ENCODE results near the gene PTPRN2. TPM values are rescaled to one million over a fixed set of nuclear protein-coding genes. Genes with fewer than 3 reads are reported as not detected.

Gene PTPRN2
- total RNA-seq, 2 donors from 2014 or later, result 26.1 to 55.5 TPM

DNA sequence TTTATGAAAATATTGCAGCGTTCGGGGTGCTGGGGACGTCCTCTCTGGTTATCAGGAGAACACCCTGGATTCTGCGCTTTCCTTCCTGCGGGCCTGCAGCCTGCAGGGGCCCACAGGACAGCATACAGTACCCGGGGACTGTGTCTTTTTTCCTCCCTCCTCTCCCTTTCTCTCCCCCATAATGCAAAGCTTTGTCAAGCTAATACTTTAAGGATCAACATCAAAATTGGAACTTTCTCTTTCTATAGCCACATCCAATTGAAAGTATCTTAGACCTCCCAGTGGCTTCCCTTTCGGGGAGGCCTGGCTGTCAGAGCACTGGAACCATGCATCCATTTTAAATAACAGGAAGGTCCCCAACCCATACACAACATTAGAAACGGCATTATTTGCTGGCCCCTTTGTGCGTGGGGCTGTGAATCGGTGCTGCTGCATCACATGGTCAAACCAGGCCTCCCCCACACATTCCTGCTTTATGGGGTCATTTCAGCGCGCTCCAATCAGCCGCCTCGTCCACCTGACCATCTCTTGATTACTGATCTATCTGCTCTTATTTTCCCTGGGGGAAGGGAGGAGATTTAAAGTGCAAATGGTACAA is 745.8 kb downstream of the PTPRN2 start:
- 71% methylated on average over 14 of the region's 14 CpGs for WGBS
- intact Hi-C loops (cut with DNase I), result no loop called here
- H3K27ac ChIP-seq, result no peak overlapping the region
- DNase-seq (ENCODE audit: low spot score), result no peak
- no peaks in the 10 kb centered on the region for H3K4me1 ChIP-seq (replicated peaks)
- no peaks in the 10 kb centered on the region for H3K27me3 ChIP-seq (replicated peaks; ENCODE audit: insufficient read depth)
- no peak for TF ChIP-seq POLR2AphosphoS5 (IDR thresholded peaks at IDR 0.05)
- TF ChIP-seq POLR2A (IDR thresholded peaks at IDR 0.05), result no peak
- TF ChIP-seq, protein P1, sequence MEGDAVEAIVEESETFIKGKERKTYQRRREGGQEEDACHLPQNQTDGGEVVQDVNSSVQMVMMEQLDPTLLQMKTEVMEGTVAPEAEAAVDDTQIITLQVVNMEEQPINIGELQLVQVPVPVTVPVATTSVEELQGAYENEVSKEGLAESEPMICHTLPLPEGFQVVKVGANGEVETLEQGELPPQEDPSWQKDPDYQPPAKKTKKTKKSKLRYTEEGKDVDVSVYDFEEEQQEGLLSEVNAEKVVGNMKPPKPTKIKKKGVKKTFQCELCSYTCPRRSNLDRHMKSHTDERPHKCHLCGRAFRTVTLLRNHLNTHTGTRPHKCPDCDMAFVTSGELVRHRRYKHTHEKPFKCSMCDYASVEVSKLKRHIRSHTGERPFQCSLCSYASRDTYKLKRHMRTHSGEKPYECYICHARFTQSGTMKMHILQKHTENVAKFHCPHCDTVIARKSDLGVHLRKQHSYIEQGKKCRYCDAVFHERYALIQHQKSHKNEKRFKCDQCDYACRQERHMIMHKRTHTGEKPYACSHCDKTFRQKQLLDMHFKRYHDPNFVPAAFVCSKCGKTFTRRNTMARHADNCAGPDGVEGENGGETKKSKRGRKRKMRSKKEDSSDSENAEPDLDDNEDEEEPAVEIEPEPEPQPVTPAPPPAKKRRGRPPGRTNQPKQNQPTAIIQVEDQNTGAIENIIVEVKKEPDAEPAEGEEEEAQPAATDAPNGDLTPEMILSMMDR (IDR thresholded peaks at IDR 0.05), result no peak
- H3K9me3 ChIP-seq, result no peaks in the 10 kb centered on the region
- H3K4me3 ChIP-seq, result no peak overlapping the region
- no peaks in the 10 kb centered on the region for H3K36me3 ChIP-seq

DNA sequence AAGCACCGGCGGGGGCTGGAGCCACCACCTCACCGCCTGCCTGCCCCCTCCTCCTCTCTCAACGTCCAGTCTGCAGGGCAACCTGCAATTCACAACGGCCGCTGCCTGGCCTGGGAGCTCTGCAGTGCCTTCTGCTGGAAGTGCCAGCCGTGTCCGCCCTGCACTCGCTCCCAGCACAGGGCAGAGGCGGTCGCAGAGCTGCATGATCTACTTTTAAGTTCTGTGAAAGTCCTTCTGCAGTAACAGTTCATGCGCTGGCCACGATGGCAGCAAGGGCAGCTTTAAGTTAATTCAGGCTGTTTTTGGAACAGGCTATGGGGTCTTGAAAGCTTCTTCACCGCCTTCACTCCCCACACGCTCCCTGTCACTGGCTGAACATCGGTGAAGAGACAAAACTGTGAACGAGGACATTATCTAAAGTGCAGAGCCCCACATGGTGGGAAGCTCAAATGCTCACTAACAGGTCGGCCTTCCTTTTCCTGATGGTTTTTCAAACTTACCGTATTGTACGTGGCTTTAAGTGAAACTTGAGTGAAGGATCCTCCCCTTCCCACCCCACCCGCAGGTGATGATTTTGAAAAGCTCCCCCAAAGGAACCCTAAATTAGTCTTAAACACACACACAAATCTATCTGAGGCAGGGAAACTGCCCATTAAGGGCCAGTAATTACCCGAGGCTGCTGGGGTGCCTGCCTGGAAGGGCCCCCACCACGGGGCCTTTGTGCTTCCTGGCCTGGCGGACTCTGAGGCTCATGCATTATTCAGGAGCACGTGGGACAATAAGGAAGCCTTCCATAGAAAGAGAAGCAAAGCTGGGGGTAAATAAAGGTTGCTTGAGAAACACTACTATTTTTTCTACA is 746.5 kb downstream of the PTPRN2 start:
- no peaks in the 10 kb centered on the region for H3K4me1 ChIP-seq (replicated peaks)
- H3K27ac ChIP-seq, result no peak overlapping the region
- no peak for TF ChIP-seq POLR2A (IDR thresholded peaks at IDR 0.05)
- TF ChIP-seq, protein P1 (IDR thresholded peaks at IDR 0.05), result no peak
- TF ChIP-seq POLR2AphosphoS5 (IDR thresholded peaks at IDR 0.05), result no peak
- no peaks in the 10 kb centered on the region for H3K27me3 ChIP-seq (replicated peaks; ENCODE audit: insufficient read depth)
- no peaks in the 10 kb centered on the region for H3K36me3 ChIP-seq
- 63% methylated on average over 25 of the region's 25 CpGs for WGBS
- H3K9me3 ChIP-seq, result no peaks in the 10 kb centered on the region
- no peak overlapping the region for H3K4me3 ChIP-seq
- intact Hi-C loops (cut with DNase I), result no loop called here
- no peak for DNase-seq (ENCODE audit: low spot score)

DNA sequence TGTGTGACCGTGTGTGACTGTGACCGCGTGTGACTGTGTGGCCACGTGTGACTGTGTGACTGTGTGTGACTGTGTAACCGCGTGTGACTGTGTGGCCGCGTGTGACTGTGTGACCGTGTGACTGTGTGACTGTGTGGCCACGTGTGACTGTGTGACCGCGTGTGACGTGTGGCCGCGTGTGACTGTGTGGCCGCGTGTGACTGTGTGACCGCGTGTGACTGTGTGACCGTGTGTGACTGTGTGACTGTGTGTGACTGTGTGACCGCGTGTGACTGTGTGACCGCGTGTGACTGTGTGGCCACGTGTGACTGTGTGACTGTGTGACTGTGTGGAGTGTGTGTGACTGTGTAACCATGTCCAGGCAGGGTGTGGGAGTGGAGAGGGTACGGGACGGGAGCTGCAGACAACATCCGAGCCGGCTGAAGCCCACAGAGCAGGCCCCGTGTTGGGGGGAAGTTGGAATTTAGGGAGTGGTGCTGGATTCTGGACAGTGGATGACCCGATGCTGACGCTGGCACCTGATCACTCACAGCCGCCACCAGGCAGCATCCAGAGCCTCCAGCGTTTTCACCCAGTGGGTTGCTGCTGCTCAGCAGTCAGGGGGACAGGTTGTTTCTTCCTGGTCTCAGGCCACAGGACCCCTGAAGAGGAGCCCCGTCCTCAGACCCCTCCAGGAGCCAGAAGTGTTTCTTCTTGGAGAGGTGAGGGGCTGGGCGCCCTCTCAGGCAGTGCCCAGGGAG is 747.3 kb downstream of the PTPRN2 start:
- DNase-seq (ENCODE audit: low spot score), result no peak
- H3K4me1 ChIP-seq (replicated peaks), result no peaks in the 10 kb centered on the region
- WGBS, result 87% methylated on average over 36 of the region's 36 CpGs
- TF ChIP-seq POLR2A (IDR thresholded peaks at IDR 0.05) (no peak), POLR2AphosphoS5 (IDR thresholded peaks at IDR 0.05) (no peak)
- TF ChIP-seq, protein P1 (IDR thresholded peaks at IDR 0.05), result no peak
- no peaks in the 10 kb centered on the region for H3K36me3 ChIP-seq
- no peaks in the 10 kb centered on the region for H3K9me3 ChIP-seq
- no peak overlapping the region for H3K4me3 ChIP-seq
- H3K27me3 ChIP-seq (replicated peaks; ENCODE audit: insufficient read depth), result no peaks in the 10 kb centered on the region
- intact Hi-C loops (cut with DNase I), result no loop called here
- no peak overlapping the region for H3K27ac ChIP-seq

DNA sequence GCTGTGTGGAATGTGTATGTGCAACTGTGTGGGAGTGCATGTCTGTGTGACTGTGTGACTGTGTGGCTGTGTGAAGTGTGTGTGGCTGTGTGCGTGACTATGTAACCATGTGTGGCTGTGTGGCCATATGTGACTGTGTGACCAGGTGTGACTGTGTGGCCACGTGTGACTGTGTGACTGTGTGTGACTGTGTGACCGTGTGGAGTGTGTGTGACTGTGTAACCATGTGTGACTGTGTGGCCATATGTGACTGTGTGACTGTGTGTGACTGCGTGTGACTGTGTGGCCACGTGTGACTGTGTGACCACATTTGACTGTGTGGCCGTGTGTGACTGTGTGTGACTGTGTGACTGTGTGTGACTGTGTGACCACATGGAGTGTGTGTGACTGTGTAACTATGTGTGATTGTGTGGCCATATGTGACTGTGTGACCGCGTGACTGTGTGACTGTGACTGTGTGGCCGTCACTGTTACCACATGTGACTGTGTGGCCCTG is 747.9 kb downstream of the PTPRN2 start:
- Histone ChIP-seq H3K36me3 (no peaks in the 10 kb centered on the region), H3K4me3 (no peak overlapping the region), H3K4me1 (replicated peaks) (no peaks in the 10 kb centered on the region), H3K27ac (no peak overlapping the region), H3K9me3 (no peaks in the 10 kb centered on the region), H3K27me3 (replicated peaks; ENCODE audit: insufficient read depth) (no peaks in the 10 kb centered on the region)
- intact Hi-C loops (cut with DNase I), result no loop called here
- no peak for DNase-seq (ENCODE audit: low spot score)
- 91% methylated on average over 9 of the region's 9 CpGs for WGBS
- TF ChIP-seq POLR2AphosphoS5 (IDR thresholded peaks at IDR 0.05) (no peak), POLR2A (IDR thresholded peaks at IDR 0.05) (no peak)
- TF ChIP-seq, protein P1 (IDR thresholded peaks at IDR 0.05), result no peak
